ENCODE measurements around the gene DAP. TPM values are rescaled to one million over a fixed set of nuclear protein-coding genes. Genes with fewer than 3 reads are reported as not detected.

DAP gene
- total and polyA plus RNA-seq, 4 donors: 49.9 to 131 (median 70.3) TPM

DNA sequence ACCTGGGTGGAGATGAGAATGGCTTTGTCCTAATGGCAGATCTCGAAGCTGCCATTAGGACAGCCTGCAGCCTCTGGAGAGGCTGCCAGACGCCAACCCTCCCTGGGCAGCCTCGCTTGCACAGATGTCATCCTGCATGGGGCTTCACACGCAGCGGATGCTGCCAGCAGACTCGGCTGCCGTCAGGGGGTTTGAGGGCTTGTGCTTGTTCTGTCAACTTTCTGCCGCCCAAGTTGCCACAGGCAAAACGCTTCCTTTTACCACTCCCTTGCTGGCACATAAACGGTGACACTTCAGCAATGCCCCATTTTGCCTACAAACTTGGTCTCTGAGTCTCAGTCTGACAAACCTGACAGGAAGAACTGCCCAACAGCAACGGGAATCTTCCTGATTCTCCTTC, 24.7 kb downstream of the DAP start:
- Histone ChIP-seq H3K4me1 (ENCODE audit: control insufficient read depth in 5 of 5, insufficient read depth in 5 of 5, low read length in 5 of 5) (peaks cover 0 to 21% (median 3%) of the 10 kb centered on the region in 5 donors), H3K9me3 (ENCODE audit: control insufficient read depth in 4 of 4, insufficient read depth in 3 of 4, low read length in 3 of 4) (peaks cover 0 to 2% (median under 1%) of the 10 kb centered on the region in 4 donors), H3K27ac (ENCODE audit: low read depth in 1 of 2, low read length in 1 of 2) (no peak overlapping the region), H3K27me3 (ENCODE audit: control insufficient read depth in 3 of 3, insufficient read depth in 3 of 3, low read length in 2 of 3) (no peaks in the 10 kb centered on the region), H3K9ac (ENCODE audit: insufficient read depth in 1 of 2, low read length in 2 of 2) (no peak overlapping the region), H3K36me3 (ENCODE audit: control insufficient read depth in 4 of 4, insufficient read depth in 4 of 4, low read length in 4 of 4) (peaks cover 0 to 22% (median 12%) of the 10 kb centered on the region in 4 donors), H3K4me3 (no peak overlapping the region)
- no peak for DNase-seq
- no peak for ATAC-seq (ENCODE audit: insufficient read depth, low FRiP score)
- no peak for TF ChIP-seq CTCF (IDR thresholded peaks at IDR 0.05; ENCODE audit: control extremely low read depth, extremely low read depth)
- 79 to 84% methylated on average over 11 of the region's 11 CpGs for WGBS, 2 donors

- no peaks in the 10 kb centered on the region for H3K27me3 ChIP-seq (ENCODE audit: control insufficient read depth in 3 of 3, insufficient read depth in 3 of 3, low read length in 2 of 3)
- H3K36me3 ChIP-seq (ENCODE audit: control insufficient read depth in 4 of 4, insufficient read depth in 4 of 4, low read length in 4 of 4): peaks cover 0 to 17% (median 11%) of the 10 kb centered on the region in 4 donors
- peaks cover 0 to 2% (median 0%) of the 10 kb centered on the region in 4 donors for H3K9me3 ChIP-seq (ENCODE audit: control insufficient read depth in 4 of 4, insufficient read depth in 3 of 4, low read length in 3 of 4)
- no peak for TF ChIP-seq CTCF (IDR thresholded peaks at IDR 0.05; ENCODE audit: control extremely low read depth, extremely low read depth)
- ATAC-seq (ENCODE audit: insufficient read depth, low FRiP score) (no peak), DNase-seq (no peak)
- WGBS, 2 donors: 58 to 83% methylated on average over 8 of the region's 8 CpGs
- peaks cover 0 to 21% (median 3%) of the 10 kb centered on the region in 5 donors for H3K4me1 ChIP-seq (ENCODE audit: control insufficient read depth in 5 of 5, insufficient read depth in 5 of 5, low read length in 5 of 5)
- H3K27ac ChIP-seq (ENCODE audit: low read depth in 1 of 2, low read length in 1 of 2): no peak overlapping the region
- H3K4me3 ChIP-seq: no peak overlapping the region
- no peak overlapping the region for H3K9ac ChIP-seq (ENCODE audit: insufficient read depth in 1 of 2, low read length in 2 of 2)
Measured at GRCh38 chr5:10735569-10736276, 25.3 kb downstream of the DAP start.

DNA sequence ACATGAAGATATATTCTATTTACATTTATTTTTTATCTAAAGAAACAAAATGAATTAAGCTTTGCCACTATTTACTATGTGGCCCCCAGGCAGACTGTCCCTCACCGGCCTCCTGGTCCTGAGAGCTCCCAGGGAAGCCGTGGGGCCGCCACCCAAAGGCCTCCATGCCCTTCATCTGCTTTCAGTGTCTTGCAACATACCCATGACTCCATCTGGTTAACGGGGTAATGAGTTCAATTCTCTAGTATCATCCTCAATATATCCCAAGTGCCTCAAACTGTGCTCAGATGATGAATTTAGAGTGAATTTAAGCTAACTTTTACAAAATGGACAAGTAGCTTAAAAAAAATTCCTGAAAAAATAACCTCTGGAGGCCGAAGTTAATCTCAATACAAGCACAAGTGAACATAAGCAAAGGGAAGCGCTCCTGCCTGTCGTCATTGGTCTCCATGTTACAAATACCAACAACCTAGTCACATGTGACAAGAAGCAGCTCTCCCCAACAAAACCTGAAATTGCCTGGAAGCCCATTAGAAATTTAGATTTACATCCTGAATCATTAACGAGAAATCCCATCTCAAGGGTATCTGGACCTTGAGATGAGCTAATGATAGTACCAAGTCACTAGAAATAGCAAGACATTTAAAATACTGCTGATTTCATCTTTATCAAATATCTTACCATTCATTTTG, 26.1 kb downstream of the DAP start:
- Histone ChIP-seq H3K9me3 (ENCODE audit: control insufficient read depth in 4 of 4, insufficient read depth in 3 of 4, low read length in 3 of 4) (peaks cover 0 to 2% (median 0%) of the 10 kb centered on the region in 4 donors), H3K4me1 (ENCODE audit: control insufficient read depth in 5 of 5, insufficient read depth in 5 of 5, low read length in 5 of 5) (peaks cover 0 to 21% (median 3%) of the 10 kb centered on the region in 5 donors), H3K27me3 (ENCODE audit: control insufficient read depth in 3 of 3, insufficient read depth in 3 of 3, low read length in 2 of 3) (no peaks in the 10 kb centered on the region), H3K9ac (ENCODE audit: insufficient read depth in 1 of 2, low read length in 2 of 2) (no peak overlapping the region), H3K36me3 (ENCODE audit: control insufficient read depth in 4 of 4, insufficient read depth in 4 of 4, low read length in 4 of 4) (peaks cover 0 to 13% (median 13%) of the 10 kb centered on the region in 4 donors), H3K4me3 (no peak overlapping the region), H3K27ac (ENCODE audit: low read depth in 1 of 2, low read length in 1 of 2) (no peak overlapping the region)
- no peak for TF ChIP-seq CTCF (IDR thresholded peaks at IDR 0.05; ENCODE audit: control extremely low read depth, extremely low read depth)
- DNase-seq (no peak), ATAC-seq (ENCODE audit: insufficient read depth, low FRiP score) (no peak)
- 71 to 79% methylated on average over 8 of the region's 8 CpGs for WGBS, 2 donors
